Small intestine (tissue), 7 donors: ENCODE measurements around the gene GTSE1. TPM values are rescaled to one million over a fixed set of nuclear protein-coding genes. Genes with fewer than 3 reads are reported as not detected.
A peak's percentile ranks its signal among the peaks of the same experiment; 100 is the strongest.
"Not testable (repeated sequence)": the region's sequence is repeated elsewhere in the genome, so short reads cannot be mapped to it uniquely, and the experiment has no call there.

Experiments used
- DNase-seq, 2 donors: peaks; one replicate each; pipeline versions ENCODE4 v3.0.0 to v3.0.0-alpha.2; 2013
- FAIRE-seq: peaks from 2 replicates; lab custom pipeline; 2012; peaks lifted over from hg19 to GRCh38; lab: Jason Lieb, UNC
- H3K27ac ChIP-seq, 3 donors: one replicate each; pipeline ENCODE4 v1.5.1; 2013; ENCODE audit warnings: low read length in 2 of 3, mild to moderate bottlenecking in 2 of 3, control low read depth in 1 of 3, inconsistent platforms in 1 of 3, low read depth in 1 of 3, moderate library complexity in 1 of 3
- H3K27me3 ChIP-seq, 3 donors: one replicate each; pipeline ENCODE4 v1.6.1; 2013; ENCODE audit warnings: low read length in 3 of 3, inconsistent platforms in 1 of 3; ENCODE audit not compliant: control insufficient read depth in 3 of 3, insufficient read depth in 3 of 3
- H3K36me3 ChIP-seq, 3 donors: one replicate each; pipeline ENCODE4 v1.6.1; 2013; ENCODE audit warnings: low read length in 3 of 3, inconsistent platforms in 1 of 3, low read depth in 1 of 3, mild to moderate bottlenecking in 1 of 3, moderate library complexity in 1 of 3; ENCODE audit not compliant: control insufficient read depth in 3 of 3, insufficient read depth in 2 of 3
- H3K4me1 ChIP-seq, 3 donors: one replicate each; pipeline ENCODE4 v1.6.1; 2013; ENCODE audit warnings: low read length in 2 of 3, inconsistent platforms in 1 of 3, low read depth in 1 of 3, mild to moderate bottlenecking in 1 of 3, moderate library complexity in 1 of 3; ENCODE audit not compliant: control insufficient read depth in 3 of 3, insufficient read depth in 2 of 3
- H3K4me3 ChIP-seq, 3 donors: one replicate each; pipeline ENCODE4 v1.5.1; 2013; ENCODE audit warnings: low read length in 3 of 3, control low read depth in 1 of 3, inconsistent platforms in 1 of 3, low read depth in 1 of 3, mild to moderate bottlenecking in 1 of 3, moderate library complexity in 1 of 3
- H3K9me3 ChIP-seq, 2 donors: one replicate each; pipeline ENCODE4 v1.6.1; 2013; ENCODE audit warnings: low read depth in 1 of 2, low read length in 1 of 2; ENCODE audit not compliant: control insufficient read depth in 2 of 2, insufficient read depth in 1 of 2
- WGBS, 3 donors: extraction: QIAGEN DNeasy Blood & Tissue Kit; methylation state at CpG; one replicate each; pipeline ENCODE4 v1.1.7; 2013; 5-methylcytosine and 5-hydroxymethylcytosine counted together
- polyA plus RNA-seq, 4 donors: library from polyadenylated mRNA; stranded (reverse) in 3 of 4; unstranded in 1 of 4; fragments of 200-250 nt in 3 of 4; fragments of 120-200 nt in 1 of 4; gene quantifications; one replicate each; pipeline versions ENCODE4 v1.2.1 to v1.2.3, GENCODE V29; 2013
- donor health status: healthy with polysubstance abuse.
- donor health status: control.
- donor health status: control.
- donor health status: Bipolar disorder and iron deficiency.
- donor health status: healthy.

The GTSE1 gene
- polyA plus RNA-seq, 4 donors: 0.27 to 13.8 (median 5.1) TPM

- peaks cover 0 to 14% (median 0%) of the 10 kb centered on the region in 3 donors for H3K27me3 ChIP-seq
- no peak for DNase-seq
- FAIRE-seq: no peak
- H3K27ac ChIP-seq: no peak overlapping the region
- peaks cover 0 to 17% of the 10 kb centered on the region in 2 donors for H3K9me3 ChIP-seq
- H3K36me3 ChIP-seq: peaks cover 0 to 2% (median 0%) of the 10 kb centered on the region in 3 donors
- WGBS, 3 donors: 76 to 87% (median 79%) methylated on average over 12 of the region's 12 CpGs
- peaks cover 0 to 12% (median 2%) of the 10 kb centered on the region in 3 donors for H3K4me1 ChIP-seq
- no peak overlapping the region for H3K4me3 ChIP-seq
These were observed 37.3 kb upstream of the GTSE1 start for GRCh38 chr22:46259374-46259773.

GRCh38 chr22:46260038-46260437 is 36.6 kb upstream of the GTSE1 start:
- Histone ChIP-seq H3K27me3 (peaks cover 0 to 14% (median 0%) of the 10 kb centered on the region in 3 donors), H3K9me3 (peaks cover 0 to 20% of the 10 kb centered on the region in 2 donors), H3K4me3 (no peak overlapping the region), H3K36me3 (peaks cover 0 to 2% (median 0%) of the 10 kb centered on the region in 3 donors), H3K27ac (no peak overlapping the region), H3K4me1 (peaks cover 0 to 12% (median 2%) of the 10 kb centered on the region in 3 donors)
- no peak for FAIRE-seq
- WGBS, 3 donors: 83 to 84% (median 83%) methylated on average over 6 of the region's 6 CpGs
- no peak for DNase-seq

- Histone ChIP-seq H3K27me3 (peaks cover 0 to 14% (median 0%) of the 10 kb centered on the region in 3 donors), H3K36me3 (peaks cover 0 to 2% (median 0%) of the 10 kb centered on the region in 3 donors), H3K4me1 (peaks cover 0 to 18% (median 4%) of the 10 kb centered on the region in 3 donors), H3K9me3 (peaks cover 0 to 27% of the 10 kb centered on the region in 2 donors), H3K4me3 (peak overlapping the region in 1 of 3 donors; percentile 50), H3K27ac (peak overlapping the region in 2 of 3 donors; percentile 18 to 67)
- DNase-seq (peak; percentile 71 to 85), FAIRE-seq (no peak)
- WGBS, 3 donors: 12 to 32% (median 31%) methylated on average over 66 to 109 of the region's 109 CpGs
These were observed 34.0 kb upstream of the GTSE1 start for GRCh38 chr22:46262449-46263215.

GRCh38 chr22:46263216-46263590 is 33.5 kb upstream of the GTSE1 start, which contains the start of gene PKDREJ:
Gene PKDREJ (minus strand): TSS chr22:46263343. CDS start chr22:46263322, 21 bp downstream.
- H3K27me3 ChIP-seq: peaks cover 0 to 14% (median 0%) of the 10 kb centered on the region in 3 donors
- FAIRE-seq (no peak), DNase-seq (no peak)
- peak within 1 kb of the TSS; percentile 18 to 76 (median 73) for H3K27ac ChIP-seq
- H3K36me3 ChIP-seq: peaks cover 0 to 2% (median 0%) of the 10 kb centered on the region in 3 donors
- peaks cover 0 to 27% of the 10 kb centered on the region in 2 donors for H3K9me3 ChIP-seq
- H3K4me1 ChIP-seq: peaks cover 0 to 18% (median 4%) of the 10 kb centered on the region in 3 donors
- WGBS, 3 donors: 43 to 75% (median 50%) methylated on average over 15 to 30 of the region's 30 CpGs
- H3K4me3 ChIP-seq: peak within 1 kb of the TSS in 1 of 3 donors; percentile 50

GRCh38 chr22:46264520-46264919 is 32.1 kb upstream of the GTSE1 start:
- peak; percentile 93 to 98 for DNase-seq
- WGBS, 3 donors: 15 to 70% (median 41%) methylated on average over 6 of the region's 6 CpGs
- FAIRE-seq, H3K4me3 ChIP-seq, H3K36me3 ChIP-seq: not testable (repeated sequence)
- H3K27ac ChIP-seq: peak overlapping the region; percentile 18 to 76 (median 73)
- peaks cover 0 to 14% (median 0%) of the 10 kb centered on the region in 3 donors for H3K27me3 ChIP-seq
- H3K9me3 ChIP-seq: peaks cover 0 to 27% of the 10 kb centered on the region in 2 donors
- H3K4me1 ChIP-seq: peaks cover 0 to 23% (median 4%) of the 10 kb centered on the region in 3 donors

- Histone ChIP-seq H3K36me3 (peaks cover 0 to 20% (median 0%) of the 10 kb centered on the region in 3 donors), H3K4me1 (peaks cover 0 to 26% (median 4%) of the 10 kb centered on the region in 3 donors), H3K27me3 (peaks cover 0 to 14% (median 0%) of the 10 kb centered on the region in 3 donors), H3K9me3 (peaks cover 0 to 27% of the 10 kb centered on the region in 2 donors)
- H3K27ac ChIP-seq, H3K4me3 ChIP-seq, DNase-seq, FAIRE-seq: not testable (repeated sequence)
- 88 to 98% (median 90%) methylated on average over 4 of the region's 4 CpGs for WGBS, 3 donors
These were observed 31.0 kb upstream of the GTSE1 start for GRCh38 chr22:46265627-46266026.

GRCh38 chr22:46267431-46268279 is 29.0 kb upstream of the GTSE1 start, which contains the start of gene TTC38:
Gene TTC38 (plus strand): TSS chr22:46268008. CDS start chr22:46268040, 32 bp downstream.
- 0 to 1% (median 1%) methylated on average over 57 to 74 of the region's 74 CpGs for WGBS, 3 donors
- H3K4me3 ChIP-seq: peak within 1 kb of the TSS; percentile 69 to 91 (median 72)
- H3K4me1 ChIP-seq: peaks cover 0 to 26% (median 4%) of the 10 kb centered on the region in 3 donors
- H3K36me3 ChIP-seq: peaks cover 1 to 35% (median 4%) of the 10 kb centered on the region in 3 donors
- peak within 1 kb of the TSS; percentile 71 to 86 (median 84) for H3K27ac ChIP-seq
- peaks cover 0 to 3% (median 0%) of the 10 kb centered on the region in 3 donors for H3K27me3 ChIP-seq
- FAIRE-seq: no peak
- peaks cover 0 to 19% of the 10 kb centered on the region in 2 donors for H3K9me3 ChIP-seq
- DNase-seq: peak; percentile 91 to 92
